Stimulated activated CD4-positive, alpha-beta T cell treated with anti-CD3 and anti-CD28 coated beads, Interleukin-1b, Interleukin-23, amount 100 ng/mL, for 24 hours (primary cell): ENCODE results near the gene HOXC4.
"Not testable (repeated sequence)": the region's sequence is repeated elsewhere in the genome, so short reads cannot be mapped to it uniquely, and the experiment has no call there.

Experiments used
- DNase-seq, 4 experiments: peaks; one replicate each; pipeline ENCODE4 v3.0.0-alpha.2; 2020; ENCODE audit warnings: low read depth in 4 of 4, low spot score in 1 of 4

Gene HOXC4

GRCh38 chr12:54039417-54040147, 14.1 kb upstream of the HOXC4 start:
- DNase-seq: no peak

GRCh38 chr12:54040148-54040494, 13.5 kb upstream of the HOXC4 start:
- no peak for DNase-seq

- DNase-seq: no peak
These were observed 13.0 kb upstream of the HOXC4 start for GRCh38 chr12:54040648-54041047.

GRCh38 chr12:54041097-54041690, 12.4 kb upstream of the HOXC4 start:
- no peak for DNase-seq

- not testable (repeated sequence) for DNase-seq
These were observed 11.6 kb upstream of the HOXC4 start for GRCh38 chr12:54042033-54042432.

GRCh38 chr12:54042970-54043853, 10.4 kb upstream of the HOXC4 start:
- no peak for DNase-seq

- DNase-seq: no peak
These were observed 9.1 kb upstream of the HOXC4 start for GRCh38 chr12:54044425-54045103.

GRCh38 chr12:54045401-54045800, 8.2 kb upstream of the HOXC4 start:
- no peak for DNase-seq

GRCh38 chr12:54045868-54046521, 7.6 kb upstream of the HOXC4 start:
- DNase-seq: no peak

GRCh38 chr12:54046809-54047159, 6.9 kb upstream of the HOXC4 start:
- no peak for DNase-seq

- no peak for DNase-seq
These were observed 6.3 kb upstream of the HOXC4 start for GRCh38 chr12:54047160-54047963.

GRCh38 chr12:54047964-54048303, 5.7 kb upstream of the HOXC4 start:
- no peak for DNase-seq

- no peak for DNase-seq
These were observed 5.1 kb upstream of the HOXC4 start for GRCh38 chr12:54048406-54049093.

- no peak for DNase-seq
These were observed 4.5 kb upstream of the HOXC4 start for GRCh38 chr12:54049108-54049507.

- DNase-seq: no peak
These were observed 3.2 kb upstream of the HOXC4 start for GRCh38 chr12:54050482-54050810.

GRCh38 chr12:54051026-54051842, 2.4 kb upstream of the HOXC4 start:
- DNase-seq: no peak

GRCh38 chr12:54051874-54052437, 1.7 kb upstream of the HOXC4 start:
- no peak for DNase-seq

GRCh38 chr12:54052438-54053002, 1.1 kb upstream of the HOXC4 start:
- no peak for DNase-seq
